ENCODE measurements around the gene ARL16.
"Not testable (repeated sequence)": the region's sequence is repeated elsewhere in the genome, so short reads cannot be mapped to it uniquely, and the experiment has no call there.

Gene ARL16

DNA sequence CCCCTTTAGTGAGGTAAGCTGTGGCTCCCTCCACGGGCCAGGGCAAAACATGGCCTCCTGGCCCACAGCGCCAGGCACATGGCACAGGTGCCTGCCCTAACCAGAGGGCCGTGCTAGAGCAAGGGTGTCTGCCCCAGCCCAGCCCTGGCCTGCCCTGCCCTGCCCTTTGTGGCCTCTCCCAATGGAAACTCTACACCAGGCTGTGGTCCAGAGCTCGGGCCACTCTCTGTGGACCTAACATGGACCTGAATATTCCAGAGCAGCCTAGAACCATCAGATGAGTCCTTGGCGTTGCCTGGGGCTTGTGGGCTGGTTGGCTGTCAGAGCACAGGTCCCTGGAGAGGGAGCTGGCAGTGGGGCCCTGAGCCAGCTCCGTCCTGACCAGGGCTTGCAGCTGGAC is 11.6 kb upstream of the ARL16 start:
- DNase-seq (ENCODE audit: low read depth) = no peak

DNA sequence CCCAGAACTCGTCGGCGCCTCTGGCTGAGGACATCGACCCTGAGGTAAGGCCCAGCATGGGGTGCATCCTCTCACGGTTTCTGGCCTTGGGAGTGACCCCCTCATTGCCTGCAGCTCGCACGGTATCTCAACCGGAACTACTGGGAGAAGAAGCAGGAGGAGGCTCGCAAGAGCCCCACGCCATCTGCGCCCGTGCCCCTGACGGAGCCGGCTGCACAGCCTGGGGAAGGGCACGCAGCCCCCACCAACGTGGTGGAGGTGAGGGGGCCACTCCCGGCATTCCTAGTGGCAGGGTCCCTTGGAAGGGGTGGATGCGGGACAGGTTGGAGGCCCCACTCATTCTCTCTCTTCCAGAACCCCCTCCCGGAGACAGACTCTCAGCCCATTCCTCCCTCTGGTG is 11.2 kb upstream of the ARL16 start:
- DNase-seq (ENCODE audit: low read depth) = no peak

DNA sequence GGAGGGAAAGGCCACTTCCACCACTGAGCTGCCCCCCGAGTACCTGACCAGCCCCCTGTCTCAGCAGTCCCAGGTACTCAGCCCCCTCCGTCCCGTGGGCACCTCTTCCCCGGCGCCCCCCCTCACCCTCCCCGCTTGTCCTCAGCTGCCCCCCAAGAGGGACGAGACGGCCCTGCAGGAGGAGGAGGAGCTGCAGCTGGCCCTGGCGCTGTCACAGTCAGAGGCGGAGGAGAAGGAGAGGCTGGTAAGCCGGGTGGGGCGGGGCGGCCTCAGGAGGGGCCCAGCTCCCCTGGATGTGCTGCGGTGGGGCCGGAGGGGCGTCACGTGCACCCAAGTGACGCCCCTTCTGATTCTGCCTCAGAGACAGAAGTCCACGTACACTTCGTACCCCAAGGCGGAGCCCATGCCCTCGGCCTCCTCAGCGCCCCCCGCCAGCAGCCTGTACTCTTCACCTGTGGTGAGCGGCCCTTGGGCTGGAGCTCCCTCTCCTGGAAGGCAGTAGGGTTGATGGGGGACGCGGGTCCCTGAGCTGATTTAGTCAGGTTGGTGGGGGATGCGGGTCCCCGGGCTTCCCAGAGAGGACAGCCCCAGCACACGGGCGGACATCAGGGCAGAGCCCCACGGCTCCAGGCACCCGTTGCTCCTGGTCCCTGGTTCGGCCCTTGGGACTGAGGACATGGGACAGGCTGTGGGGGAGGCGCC is 10.1 kb upstream of the ARL16 start:
- DNase-seq (ENCODE audit: low read depth) = no peak

DNA sequence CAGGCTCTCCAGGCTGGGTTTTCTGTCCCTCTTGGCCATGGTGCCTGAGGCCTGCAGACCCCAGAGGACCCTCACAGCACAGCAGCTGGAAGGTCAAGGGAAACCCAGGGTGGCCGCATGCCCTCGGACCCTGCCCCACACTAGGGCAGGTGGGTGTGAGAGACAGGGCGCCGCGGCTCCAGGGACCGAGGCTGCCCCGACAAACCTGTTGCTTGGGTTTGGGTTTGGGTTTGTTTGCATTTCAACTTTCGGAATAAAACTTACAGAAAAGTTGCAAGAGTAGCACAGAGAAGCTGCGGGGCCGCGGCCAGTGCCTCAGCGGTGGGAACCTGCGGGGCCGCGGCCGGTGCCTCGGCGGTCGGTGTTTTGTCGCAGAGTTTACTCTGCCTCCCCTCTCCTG is 8.0 kb upstream of the ARL16 start:
- no peak for DNase-seq (ENCODE audit: low read depth)

DNA sequence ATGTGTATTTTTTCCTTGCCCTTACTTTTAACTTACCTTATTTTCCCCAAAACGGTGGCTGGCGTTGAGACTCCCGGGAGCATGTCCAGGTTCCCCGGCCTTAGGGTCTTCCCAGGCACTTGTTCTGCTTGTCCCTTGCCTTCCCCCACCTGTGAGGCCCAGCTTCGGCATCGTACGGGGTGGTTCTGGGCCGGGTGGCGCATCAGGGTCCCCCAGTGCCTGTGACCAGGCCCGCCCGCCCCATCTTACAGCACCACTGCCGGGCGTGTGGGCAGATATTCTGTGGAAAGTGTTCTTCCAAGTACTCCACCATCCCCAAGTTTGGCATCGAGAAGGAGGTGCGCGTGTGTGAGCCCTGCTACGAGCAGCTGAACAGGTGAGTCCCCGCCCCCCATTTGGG is 7.6 kb upstream of the ARL16 start:
- DNase-seq (ENCODE audit: low read depth) = no peak

DNA sequence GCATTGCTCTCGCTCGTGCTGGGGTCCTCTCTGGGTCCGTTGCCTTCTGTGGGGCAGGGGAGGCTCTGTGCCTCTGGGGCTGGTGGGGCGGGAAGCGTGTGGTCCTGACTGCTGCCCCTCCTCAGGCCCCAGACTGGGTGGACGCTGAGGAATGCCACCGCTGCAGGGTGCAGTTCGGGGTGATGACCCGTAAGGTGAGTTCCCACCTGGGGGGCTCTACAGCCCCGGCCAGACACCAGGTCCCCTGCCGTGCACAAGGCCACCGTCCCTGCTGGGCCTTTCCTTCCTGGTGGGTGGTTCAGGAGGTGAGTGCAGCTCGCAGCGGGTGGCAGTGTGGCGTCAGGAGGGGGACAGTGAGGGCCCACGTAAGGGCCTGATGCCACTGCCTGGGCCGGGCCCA is 7.0 kb upstream of the ARL16 start:
- DNase-seq (ENCODE audit: low read depth) = no peak

DNA sequence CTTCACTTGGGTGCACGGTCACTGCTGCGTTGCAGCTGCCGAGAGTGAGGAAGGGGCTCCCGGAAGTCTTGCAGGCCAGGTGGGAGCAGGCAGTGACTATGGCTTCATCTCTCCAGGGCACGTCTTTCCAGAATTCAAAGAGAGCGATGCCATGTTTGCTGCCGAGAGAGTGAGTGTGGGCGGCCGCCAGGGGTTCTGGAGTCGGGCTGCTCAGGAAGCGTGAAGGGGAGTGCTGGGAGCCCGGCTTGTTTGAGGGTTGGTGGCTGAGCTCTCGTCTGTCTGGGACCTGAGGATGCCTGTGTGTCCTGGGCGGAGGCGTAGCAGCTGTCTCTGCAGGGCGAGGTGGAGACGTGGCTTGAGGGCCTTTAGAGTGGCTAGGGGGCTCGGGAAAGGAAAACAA is 6.5 kb upstream of the ARL16 start:
- DNase-seq (ENCODE audit: low read depth) = no peak

DNA sequence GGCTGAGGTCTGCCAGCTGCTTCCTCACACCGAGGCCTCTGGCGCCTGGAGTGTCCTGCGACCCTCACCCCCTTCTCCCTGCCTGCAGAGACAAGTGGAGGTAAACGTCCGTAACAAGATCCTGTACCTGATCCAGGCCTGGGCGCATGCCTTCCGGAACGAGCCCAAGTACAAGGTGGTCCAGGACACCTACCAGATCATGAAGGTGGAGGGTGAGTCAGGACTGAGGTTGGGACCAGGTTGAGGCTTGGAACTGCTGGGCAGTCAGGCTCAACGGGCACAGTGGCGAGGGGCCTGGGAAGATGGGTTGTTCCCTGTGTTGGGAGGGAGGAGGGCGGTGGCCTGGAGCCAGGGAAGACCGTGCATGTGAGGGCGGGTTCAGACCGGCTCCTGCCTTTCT is 5.0 kb upstream of the ARL16 start:
- DNase-seq (ENCODE audit: low read depth) = no peak

DNA sequence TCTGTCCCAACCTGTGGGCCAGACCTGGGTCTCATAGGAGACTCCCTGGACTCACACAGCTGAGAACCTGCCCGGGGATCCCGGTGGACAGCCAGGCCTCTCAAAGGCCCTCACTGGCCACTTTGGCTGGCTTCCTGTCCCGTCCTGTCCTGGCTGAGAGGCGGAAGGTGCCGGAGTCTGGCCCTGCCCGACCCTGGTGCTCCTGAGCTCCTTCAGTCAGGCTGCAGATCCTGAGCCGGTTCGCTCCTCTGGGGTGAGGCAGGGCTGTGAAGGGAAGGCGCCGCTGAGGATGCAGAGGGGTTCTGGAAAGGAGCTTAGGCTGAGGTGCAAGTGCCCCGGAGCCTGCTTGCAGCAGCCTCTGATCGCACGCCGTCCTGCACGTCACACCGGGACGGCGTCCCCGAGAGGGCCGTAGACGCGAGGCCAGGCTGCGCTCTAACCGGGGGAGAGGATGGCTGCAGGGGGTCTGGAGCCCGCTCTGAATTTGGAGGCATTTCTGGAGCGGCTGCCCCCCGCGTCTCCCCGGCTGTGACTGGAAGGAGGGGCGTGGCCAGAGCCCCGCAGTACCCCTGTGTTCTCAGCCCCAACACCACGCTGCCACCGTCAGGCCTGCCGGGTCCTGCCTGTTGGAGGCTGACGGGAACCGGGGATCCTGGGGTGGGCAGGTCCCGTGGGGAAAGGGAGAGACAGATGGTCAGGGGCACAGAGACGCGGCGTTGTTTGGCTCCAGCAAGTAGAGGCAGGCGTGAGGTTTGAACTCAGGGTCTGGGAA is 4.4 kb upstream of the ARL16 start:
- no peak for DNase-seq (ENCODE audit: low read depth)

DNA sequence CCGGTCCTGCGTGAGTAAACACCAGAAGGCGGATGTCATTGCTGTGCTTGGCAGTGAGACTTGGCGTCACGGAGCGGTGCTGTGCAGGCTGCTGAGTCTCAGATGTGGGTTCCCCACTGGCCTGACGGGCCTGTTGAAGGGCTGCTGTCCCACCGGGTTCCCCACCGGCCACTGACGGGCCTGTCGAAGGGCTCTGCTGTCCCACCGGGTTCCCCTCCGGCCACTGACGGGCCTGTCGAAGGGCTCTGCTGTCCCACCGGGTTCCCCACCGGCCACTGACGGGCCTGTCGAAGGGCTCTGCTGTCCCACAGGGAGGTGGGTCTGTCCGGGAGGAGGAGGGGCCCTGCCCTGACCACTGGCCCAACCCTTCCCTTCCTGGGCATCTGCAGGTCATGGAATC is 3.0 kb upstream of the ARL16 start:
- no peak for DNase-seq (ENCODE audit: low read depth)

DNA sequence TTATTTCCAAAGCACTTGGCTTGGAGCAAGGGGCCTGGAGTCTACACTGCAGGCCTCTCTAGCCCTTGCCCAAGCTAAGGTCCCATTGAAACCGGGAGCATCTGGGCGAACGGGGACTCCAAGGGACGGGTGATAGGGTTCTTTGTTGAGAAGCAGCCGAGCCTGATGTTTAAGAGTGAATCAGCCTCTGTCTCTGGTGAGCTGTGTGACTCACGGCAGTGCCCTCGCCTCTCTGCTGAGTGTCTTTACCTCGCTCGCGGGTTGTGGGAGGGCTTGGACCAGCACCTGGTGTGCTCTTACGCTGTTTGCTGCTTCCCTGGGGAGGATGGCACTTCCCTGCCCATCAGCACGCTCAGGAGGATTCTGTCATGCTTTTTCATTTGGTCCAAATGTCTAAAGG is 1.5 kb upstream of the ARL16 start:
- peak; percentile 69 for DNase-seq (ENCODE audit: low read depth)

DNA sequence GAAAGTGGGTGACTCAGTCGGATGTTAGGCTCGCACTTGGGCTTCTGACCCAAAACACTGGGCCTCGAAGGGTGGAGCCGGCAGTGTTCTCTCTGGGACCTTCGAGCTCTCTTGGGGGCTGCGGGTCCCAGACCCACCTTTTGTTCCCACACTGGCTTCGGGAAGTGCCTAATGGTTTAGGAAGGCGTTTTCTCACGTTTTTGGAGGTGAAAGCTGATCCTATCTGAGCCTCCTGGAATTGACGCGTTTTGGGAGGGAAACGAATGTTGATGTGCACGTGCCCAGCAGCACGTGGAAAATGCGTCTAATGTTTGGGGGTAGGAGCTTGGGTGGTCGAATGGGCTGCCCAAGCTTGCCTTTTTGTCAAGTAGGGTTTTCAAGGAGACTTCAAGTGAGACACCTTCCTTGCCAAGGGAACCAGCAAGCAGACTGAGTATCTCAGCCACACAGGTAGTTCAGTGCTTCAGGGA is 880 bp upstream of the ARL16 start:
- peak; percentile 63 for DNase-seq (ENCODE audit: low read depth)

DNA sequence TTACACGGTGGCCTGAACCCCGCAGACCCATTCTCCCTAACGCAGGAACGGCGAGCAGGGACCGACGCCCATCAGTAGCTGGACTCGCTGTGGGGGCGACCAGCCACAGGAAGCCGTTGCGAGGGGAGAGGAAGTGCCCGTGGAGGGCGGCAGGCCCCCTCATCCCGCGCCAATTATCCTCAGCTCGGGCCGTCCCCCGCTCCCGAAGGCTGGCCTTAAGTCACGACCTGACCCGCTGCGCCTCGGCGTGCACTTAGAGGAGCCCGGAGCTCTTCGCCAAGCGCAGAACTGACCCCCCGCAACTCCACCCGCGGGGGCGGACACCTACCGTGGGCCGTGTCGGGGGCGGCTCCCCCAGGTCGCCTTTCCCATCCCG is 401 bp downstream of the ARL16 start:
- no peak for DNase-seq (ENCODE audit: low read depth)

DNA sequence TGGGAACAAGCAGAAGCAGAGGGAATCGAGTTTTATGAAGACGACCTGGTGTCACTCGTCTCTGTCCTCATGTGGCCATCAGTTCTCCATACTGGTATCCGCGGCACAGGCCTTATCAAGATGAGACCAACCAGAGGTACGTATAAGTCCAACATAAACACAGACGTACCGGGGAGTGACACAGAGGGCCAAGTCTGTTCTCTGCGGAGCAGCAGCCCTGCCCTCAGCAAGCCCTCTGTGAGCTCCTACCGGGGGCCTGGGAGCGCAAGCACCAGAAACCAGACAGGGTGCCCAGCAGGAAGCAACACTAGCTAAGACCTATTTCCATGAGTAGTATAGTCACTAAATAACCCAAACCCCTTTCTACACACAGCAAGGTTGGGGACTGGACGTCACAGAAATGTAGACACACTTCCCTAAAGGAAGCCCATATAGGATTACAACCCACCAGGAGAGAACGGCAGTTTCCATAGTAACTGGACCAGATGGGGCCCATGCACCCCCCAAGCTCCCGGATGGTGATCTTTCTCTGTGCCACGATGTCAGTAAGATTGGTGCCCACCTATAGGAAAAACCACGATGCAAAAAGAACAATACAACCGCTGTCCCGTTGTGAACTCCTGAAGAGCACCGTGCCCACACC is 911 bp downstream of the ARL16 start:
- DNase-seq (ENCODE audit: low read depth) = no peak

DNA sequence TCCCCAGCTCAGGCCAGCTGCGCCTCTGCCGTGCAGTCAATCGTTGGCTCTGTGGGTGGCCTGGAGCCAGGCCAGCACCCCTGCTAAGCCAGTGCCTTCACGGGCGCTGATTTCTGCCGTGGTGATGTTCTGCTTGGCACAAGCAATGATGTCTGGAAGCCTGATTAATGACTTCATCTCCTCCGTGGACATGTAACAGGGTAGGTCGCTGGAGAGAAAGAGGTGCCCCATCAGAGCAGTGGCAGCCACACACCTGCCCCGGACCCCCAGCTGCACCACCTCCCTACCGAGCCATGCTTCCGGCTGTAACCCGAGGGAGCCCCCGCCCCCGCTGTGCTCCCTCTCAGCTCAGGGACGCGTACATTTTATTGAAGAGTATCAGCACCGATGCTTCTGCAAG is 1.9 kb downstream of the ARL16 start:
- DNase-seq (ENCODE audit: low read depth) = no peak

DNA sequence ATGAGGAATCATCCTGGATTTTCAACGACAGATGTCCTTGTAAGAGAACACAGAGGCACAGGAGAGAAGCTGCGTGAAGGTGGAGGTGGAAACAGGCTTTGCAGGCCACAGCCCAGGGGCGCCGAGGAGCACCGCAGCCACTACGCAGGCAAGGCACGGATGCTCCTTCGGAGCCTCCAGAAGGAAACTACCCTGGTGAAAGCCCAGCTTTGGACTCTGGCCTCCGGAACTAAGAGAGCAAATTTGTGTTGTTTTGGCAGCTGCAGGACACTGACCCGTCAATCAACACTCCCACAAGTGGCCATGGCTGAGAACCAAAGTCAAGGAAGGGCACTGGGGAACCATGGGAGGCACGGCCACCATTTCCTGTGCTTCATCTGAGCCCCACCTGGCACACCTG is 3.4 kb downstream of the ARL16 start:
- DNase-seq (ENCODE audit: low read depth) = no peak

DNA sequence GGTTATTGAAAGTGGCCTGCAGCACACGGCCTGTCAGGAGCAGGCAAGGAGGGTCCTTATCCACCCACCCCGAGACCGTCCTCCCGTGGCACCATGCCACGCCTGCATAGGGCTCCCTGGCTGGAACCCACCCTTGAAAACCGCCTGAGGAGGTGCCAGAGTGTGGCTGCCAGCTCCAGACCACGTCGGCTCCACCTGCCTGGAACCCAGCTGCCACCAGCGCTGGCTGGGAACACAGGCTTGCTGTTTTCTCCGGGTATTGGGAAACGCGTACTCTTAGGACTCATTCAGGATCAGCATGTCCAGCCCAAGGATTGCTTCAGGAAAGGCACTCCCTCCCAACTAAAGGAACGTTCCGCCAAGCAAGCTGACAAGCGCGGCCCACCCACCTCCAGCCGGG is 6.7 kb downstream of the ARL16 start:
- no peak for DNase-seq (ENCODE audit: low read depth)

DNA sequence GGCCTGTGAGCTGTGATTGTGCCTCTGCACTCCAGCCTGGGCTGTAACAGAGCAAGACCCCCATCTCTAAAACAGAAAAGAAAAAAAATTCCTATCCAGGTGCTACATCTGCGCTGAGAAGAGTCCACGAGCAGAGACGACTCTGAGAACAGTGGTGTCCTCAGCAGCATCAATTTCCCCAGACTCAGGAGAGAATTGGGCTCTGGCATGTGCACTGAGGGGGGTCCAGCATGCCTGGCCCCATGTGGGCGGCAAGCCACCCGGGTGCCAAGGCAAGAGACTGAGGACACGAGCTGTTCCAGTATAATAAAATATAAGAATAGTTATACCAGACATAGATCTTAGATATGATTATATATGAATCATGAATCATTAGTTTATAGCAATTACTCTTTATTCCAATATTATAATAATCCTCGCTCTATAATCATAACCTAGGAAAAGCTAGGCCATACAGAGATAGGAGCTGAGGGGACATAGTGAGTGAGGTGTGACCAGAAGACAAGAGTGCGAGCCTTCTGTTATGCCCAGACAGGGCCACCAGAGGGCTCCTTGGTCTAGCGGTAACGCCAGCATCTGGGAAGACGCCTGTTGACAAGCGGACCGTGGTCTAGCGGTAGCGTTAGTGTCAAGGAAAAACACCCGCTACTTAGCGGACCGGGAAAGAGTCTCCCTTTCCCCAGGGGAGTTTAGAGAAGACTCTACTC is 7.9 kb downstream of the ARL16 start:
- DNase-seq (ENCODE audit: low read depth) = not testable (repeated sequence)

DNA sequence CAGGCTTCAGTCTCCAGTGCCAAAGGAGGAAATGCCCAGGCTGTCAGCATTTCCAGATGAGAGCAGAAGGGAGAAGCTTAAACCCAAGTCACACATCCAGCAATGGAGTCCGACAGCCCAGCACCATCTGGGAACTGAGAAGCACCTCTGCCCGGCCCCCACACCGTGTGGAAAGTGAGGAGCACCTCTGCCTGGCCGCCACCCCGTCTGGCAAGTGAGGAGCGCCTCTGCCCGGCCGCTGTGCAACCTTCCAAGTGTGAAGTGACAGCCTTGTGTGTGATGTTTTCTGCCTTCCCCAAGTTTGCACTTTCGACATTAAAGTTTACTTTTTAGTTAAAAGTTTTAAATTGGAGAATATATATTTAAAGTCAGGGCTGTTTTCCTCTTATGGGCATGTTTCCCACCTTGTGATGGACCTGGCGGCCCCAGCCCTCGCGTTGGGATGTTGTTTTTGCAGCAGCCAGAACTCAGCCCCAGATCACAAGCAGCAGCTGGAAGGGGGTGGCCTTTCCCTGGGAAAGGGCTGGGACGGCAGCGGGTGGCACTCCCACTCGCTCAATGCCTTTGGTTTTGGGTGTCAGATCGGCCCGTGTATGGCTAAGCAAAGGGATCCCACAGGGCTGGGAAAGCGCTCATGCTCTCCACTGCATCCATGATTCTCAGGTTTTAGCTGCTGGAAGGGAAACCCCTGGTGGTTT is 9.9 kb downstream of the ARL16 start:
- no peak for DNase-seq (ENCODE audit: low read depth)

DNA sequence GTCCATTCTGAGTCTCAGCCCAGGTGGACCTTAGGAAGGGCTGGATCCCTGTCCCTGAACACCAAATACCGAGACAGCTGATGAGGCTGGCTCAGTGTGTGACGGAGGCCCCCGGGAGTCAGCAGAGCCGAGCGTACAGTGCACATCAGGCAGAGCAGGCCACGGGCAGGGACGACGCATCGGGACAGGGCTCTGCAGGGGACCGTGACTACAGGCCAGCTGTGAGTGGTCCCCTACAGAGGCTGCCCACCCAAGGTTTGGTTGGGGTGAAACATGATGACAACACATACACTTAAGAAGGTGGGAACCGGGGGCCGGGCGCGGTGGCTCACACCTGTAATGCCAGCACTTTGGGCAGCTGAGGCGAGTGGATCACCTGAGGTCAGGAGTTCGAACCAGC is 10.6 kb downstream of the ARL16 start:
- DNase-seq (ENCODE audit: low read depth) = no peak

DNA sequence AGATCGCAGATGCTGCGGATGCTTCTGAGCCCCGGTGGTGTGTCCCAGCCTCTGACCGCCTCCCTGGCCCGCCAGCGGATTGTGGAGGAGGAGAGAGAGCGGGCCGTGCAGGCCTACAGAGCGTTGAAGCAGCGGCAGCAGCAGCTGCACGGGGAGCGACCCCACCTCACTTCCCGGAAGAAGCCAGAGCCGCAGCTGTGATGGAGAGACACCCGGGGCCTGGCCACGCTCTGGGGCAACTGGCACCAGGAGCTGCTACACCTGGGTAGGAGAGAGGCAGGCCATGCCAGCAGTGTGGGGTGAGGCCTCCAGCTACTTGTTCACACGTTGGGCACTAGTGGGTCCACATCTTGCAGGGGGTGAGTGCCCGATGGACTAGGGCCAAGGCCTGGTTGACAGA is 11.1 kb downstream of the ARL16 start:
- no peak for DNase-seq (ENCODE audit: low read depth)

DNA sequence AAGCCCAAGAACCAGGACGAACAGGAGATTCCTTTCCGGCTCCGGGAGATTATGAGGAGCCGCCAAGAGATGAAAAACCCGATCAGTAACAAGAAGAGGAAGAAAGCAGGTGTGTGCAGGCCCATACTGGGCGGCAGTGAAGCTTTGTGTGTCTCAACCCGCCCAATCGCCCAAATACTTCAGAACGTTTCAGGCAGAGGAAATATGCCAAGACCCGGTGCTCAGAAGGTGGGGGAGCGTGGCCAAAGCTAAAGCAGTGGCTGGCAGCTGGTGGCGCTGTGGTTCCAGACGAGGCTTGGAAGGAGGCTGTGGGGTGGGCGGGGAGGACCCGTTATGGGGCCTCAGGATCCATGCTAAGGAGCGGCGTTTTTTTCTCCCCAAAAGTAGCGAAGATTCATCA is 15.8 kb downstream of the ARL16 start:
- DNase-seq (ENCODE audit: low read depth) = no peak

Data from HS-5 (cell line).